ENCODE data around the gene RITA1. TPM values are rescaled to one million over a fixed set of nuclear protein-coding genes. Genes with fewer than 3 reads are reported as not detected.

Gene RITA1
- polyA plus RNA-seq, 2 of the 4 experiments (the other 2 are of a cell fraction): 18.6 to 20.5 TPM

- TF ChIP-seq, protein P1, sequence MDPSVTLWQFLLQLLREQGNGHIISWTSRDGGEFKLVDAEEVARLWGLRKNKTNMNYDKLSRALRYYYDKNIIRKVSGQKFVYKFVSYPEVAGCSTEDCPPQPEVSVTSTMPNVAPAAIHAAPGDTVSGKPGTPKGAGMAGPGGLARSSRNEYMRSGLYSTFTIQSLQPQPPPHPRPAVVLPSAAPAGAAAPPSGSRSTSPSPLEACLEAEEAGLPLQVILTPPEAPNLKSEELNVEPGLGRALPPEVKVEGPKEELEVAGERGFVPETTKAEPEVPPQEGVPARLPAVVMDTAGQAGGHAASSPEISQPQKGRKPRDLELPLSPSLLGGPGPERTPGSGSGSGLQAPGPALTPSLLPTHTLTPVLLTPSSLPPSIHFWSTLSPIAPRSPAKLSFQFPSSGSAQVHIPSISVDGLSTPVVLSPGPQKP (IDR thresholded peaks at IDR 0.05; ENCODE audit: low read depth, low read length): no peak
- no peak for TF ChIP-seq HOXB5 (CRISPR knock-in tag; IDR thresholded peaks at IDR 0.05)
- TF ChIP-seq ESRRA (IDR thresholded peaks at IDR 0.05; ENCODE audit: borderline replicate concordance, low read length): no peak
- no peak for TF ChIP-seq HDAC2 (IDR thresholded peaks at IDR 0.05)
Observed at GRCh38 chr12:113174461-113175384, 10.8 kb upstream of the RITA1 start (continued).

- TF ChIP-seq SREBF2 (IDR thresholded peaks at IDR 0.05) (no peak), RFX5 (IDR thresholded peaks at IDR 0.05) (no peak), NFE2L2 (conservative IDR thresholded peaks at IDR 0.05; ENCODE audit: low read length) (no peak), ZC3H11A (IDR thresholded peaks at IDR 0.05) (no peak), PHF8 (IDR thresholded peaks at IDR 0.05; ENCODE audit: borderline replicate concordance, low read depth) (no peak), E2F6 (IDR thresholded peaks at IDR 0.05; ENCODE audit: borderline replicate concordance, low read depth) (no peak), MAFK (IDR thresholded peaks at IDR 0.05; ENCODE audit: partially characterized antibody) (no peak), FOSB (CRISPR knock-in tag; IDR thresholded peaks at IDR 0.05) (no peak), EHF (CRISPR knock-in tag; IDR thresholded peaks at IDR 0.05) (no peak), NR3C1 (IDR thresholded peaks at IDR 0.05) (no peak), CHD4 (IDR thresholded peaks at IDR 0.05; ENCODE audit: borderline replicate concordance) (no peak), ZNF302 (CRISPR knock-in tag; IDR thresholded peaks at IDR 0.05) (no peak), JUN (IDR thresholded peaks at IDR 0.05) (no peak), PBX3 (IDR thresholded peaks at IDR 0.05) (no peak), REST (IDR thresholded peaks at IDR 0.05) (no peak), FOSL2 (IDR thresholded peaks at IDR 0.05) (no peak), FOSL2 (CRISPR knock-in tag; IDR thresholded peaks at IDR 0.05) (no peak)
- TF ChIP-seq, protein P2, sequence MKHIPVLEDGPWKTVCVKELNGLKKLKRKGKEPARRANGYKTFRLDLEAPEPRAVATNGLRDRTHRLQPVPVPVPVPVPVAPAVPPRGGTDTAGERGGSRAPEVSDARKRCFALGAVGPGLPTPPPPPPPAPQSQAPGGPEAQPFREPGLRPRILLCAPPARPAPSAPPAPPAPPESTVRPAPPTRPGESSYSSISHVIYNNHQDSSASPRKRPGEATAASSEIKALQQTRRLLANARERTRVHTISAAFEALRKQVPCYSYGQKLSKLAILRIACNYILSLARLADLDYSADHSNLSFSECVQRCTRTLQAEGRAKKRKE (CRISPR knock-in tag; IDR thresholded peaks at IDR 0.05; ENCODE audit: low read depth): no peak
- TF ChIP-seq, protein P1 (IDR thresholded peaks at IDR 0.05; ENCODE audit: low read depth, low read length): no peak
- CTCF ChIA-PET: interaction anchor here (0.8 to 3.7 kb wide), 9 partner anchors 11 to 261 kb away, joined by 3 to 18 read pairs (median 3); no protein-coding TSS in a partner anchor
- no peak for FAIRE-seq
- no peak for ATAC-seq
- no peak overlapping the region for H3K4me3 ChIP-seq
- H3K27ac ChIP-seq: no peak overlapping the region
- peaks cover 8% of the 10 kb centered on the region; the same call in 1 of the 3 replicates for H3K4me1 ChIP-seq
- no peak overlapping the region for H3K4me2 ChIP-seq
- DNase-seq (ENCODE audit: low read depth in 1 of 2, low spot score in 1 of 2): no peak
- H3K9me3 ChIP-seq: peaks cover 11% of the 10 kb centered on the region; the same call in 2 of the 3 replicates
- WGBS (ENCODE audit: missing lambda C conversion rate): 98% methylated on average over 14 of the region's 14 CpGs
- POLR2A ChIA-PET: no interaction called here
Observed at GRCh38 chr12:113179023-113179422, 6.5 kb upstream of the RITA1 start.
